Right atrium auricular region (tissue), 2 donors: ENCODE data around the gene GPR176. TPM values are rescaled to one million over a fixed set of nuclear protein-coding genes. Genes with fewer than 3 reads are reported as not detected.

Source experiments
- DNase-seq: peaks from one replicate; pipeline ENCODE4 v3.0.0-alpha.2; 2019; ENCODE audit warnings: low spot score
- H3K27ac ChIP-seq, 2 donors: fragments of 200-600 bp; sonication (generic); 1 replicate in 1 of 2; 2 replicates in 1 of 2; pipeline ENCODE4 v1.5.1; 2016 to 2019
- H3K27me3 ChIP-seq, 2 donors: fragments of 200-600 bp; sonication (generic); one replicate each; pipeline versions ENCODE4 v1.5.1 to v1.6.0; 2017 to 2019
- H3K36me3 ChIP-seq: fragments of 200-600 bp; sonication (generic); one replicate; pipeline ENCODE4 v1.5.1; 2016
- H3K4me1 ChIP-seq, 2 donors: fragments of 200-600 bp; sonication (generic); one replicate each; pipeline versions ENCODE4 v1.5.1 to v1.6.0; 2017 to 2019
- H3K4me3 ChIP-seq, 2 donors: fragments of 200-600 bp; sonication (generic); 1 replicate in 1 of 2; 2 replicates in 1 of 2; pipeline ENCODE4 v1.5.1; 2017 to 2019; ENCODE audit warnings: mild to moderate bottlenecking in 1 of 2, moderate library complexity in 1 of 2
- H3K9me3 ChIP-seq, 2 donors: fragments of 200-600 bp; sonication (generic); one replicate each; pipeline ENCODE4 v1.5.1; 2019
- total RNA-seq, 2 donors: library from RNA; depleted of rRNA; stranded (reverse); fragments of >200 nt; gene quantifications; one replicate each; pipeline ENCODE4 v1.1.0, GENCODE V29; 2016
- TF ChIP-seq, protein P1 (sequence below), 2 donors: fragments of 200-600 bp; sonication (generic); IDR thresholded peaks; one replicate each; pipeline ENCODE4 v1.5.1; 2019; ENCODE audit warnings: antibody characterized with exemption in 2 of 2

The GPR176 gene
- total RNA-seq, 2 donors from 2014 or later: 4.3 to 6.7 TPM

DNA sequence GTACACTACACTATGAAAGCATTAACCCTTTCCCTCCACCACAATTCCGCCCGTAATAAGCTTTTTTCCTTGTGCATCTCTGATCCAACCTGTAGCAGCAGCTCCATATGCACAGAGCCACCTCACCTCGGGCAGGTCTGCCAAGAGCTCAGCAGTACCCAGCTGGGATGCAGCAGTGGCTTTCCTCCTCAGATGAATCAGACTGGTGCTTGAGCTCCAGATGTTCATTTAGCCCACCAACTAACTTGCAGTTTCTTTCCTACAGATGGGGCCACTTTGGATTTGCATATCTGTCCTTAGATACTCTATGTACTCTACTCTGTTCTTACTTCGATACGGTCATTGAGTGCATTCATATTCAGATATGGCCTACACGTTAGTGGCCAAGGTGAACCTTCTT is 122.7 kb downstream of the GPR176 start:
- no peak overlapping the region for H3K4me3 ChIP-seq
- no peaks in the 10 kb centered on the region for H3K4me1 ChIP-seq
- TF ChIP-seq, protein P1, sequence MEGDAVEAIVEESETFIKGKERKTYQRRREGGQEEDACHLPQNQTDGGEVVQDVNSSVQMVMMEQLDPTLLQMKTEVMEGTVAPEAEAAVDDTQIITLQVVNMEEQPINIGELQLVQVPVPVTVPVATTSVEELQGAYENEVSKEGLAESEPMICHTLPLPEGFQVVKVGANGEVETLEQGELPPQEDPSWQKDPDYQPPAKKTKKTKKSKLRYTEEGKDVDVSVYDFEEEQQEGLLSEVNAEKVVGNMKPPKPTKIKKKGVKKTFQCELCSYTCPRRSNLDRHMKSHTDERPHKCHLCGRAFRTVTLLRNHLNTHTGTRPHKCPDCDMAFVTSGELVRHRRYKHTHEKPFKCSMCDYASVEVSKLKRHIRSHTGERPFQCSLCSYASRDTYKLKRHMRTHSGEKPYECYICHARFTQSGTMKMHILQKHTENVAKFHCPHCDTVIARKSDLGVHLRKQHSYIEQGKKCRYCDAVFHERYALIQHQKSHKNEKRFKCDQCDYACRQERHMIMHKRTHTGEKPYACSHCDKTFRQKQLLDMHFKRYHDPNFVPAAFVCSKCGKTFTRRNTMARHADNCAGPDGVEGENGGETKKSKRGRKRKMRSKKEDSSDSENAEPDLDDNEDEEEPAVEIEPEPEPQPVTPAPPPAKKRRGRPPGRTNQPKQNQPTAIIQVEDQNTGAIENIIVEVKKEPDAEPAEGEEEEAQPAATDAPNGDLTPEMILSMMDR (IDR thresholded peaks at IDR 0.05): no peak
- no peaks in the 10 kb centered on the region for H3K9me3 ChIP-seq
- no peak for DNase-seq
- H3K36me3 ChIP-seq: no peaks in the 10 kb centered on the region
- H3K27ac ChIP-seq: no peak overlapping the region
- no peaks in the 10 kb centered on the region for H3K27me3 ChIP-seq

DNA sequence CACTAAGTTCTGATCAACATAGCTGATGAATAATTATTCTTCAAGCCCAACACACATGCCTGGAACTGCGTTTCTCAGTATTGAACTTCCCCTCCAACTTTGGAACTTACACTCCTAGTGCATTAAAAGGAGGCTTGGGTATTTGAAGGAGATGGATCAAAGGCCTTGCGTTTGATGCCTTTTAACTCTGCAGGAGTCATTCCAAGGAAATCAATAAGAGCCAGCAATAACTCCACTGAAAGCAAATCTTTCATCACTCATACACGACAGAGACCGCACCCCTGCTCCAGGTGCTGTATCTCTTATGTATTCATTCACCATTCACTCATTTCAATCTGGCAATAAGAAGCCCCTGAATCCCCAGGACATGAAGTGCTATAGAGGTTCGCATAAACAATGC is 123.5 kb downstream of the GPR176 start:
- no peaks in the 10 kb centered on the region for H3K27me3 ChIP-seq
- no peaks in the 10 kb centered on the region for H3K4me1 ChIP-seq
- H3K9me3 ChIP-seq: no peaks in the 10 kb centered on the region
- no peak overlapping the region for H3K27ac ChIP-seq
- TF ChIP-seq, protein P1 (IDR thresholded peaks at IDR 0.05): no peak
- no peak overlapping the region for H3K4me3 ChIP-seq
- no peaks in the 10 kb centered on the region for H3K36me3 ChIP-seq
- no peak for DNase-seq

DNA sequence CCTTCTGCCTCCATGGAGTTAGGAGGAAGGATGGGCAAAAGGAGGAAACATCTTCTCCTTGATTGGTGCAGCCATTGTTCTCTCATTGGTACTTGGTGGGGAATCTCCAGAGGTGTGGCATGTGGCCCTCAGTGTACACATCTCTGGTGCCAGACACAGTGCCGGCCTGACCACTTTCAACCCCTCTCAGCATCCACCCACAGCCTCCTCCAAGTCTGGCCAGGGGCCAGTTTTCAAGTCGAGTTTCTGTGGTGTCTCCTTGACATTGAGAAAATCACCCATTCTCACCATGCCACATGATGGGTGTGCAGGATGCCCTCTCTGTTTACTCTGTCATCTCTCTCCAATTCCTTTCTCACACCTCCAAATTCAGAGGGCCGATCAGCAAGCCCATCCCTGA is 124.6 kb downstream of the GPR176 start:
- H3K4me1 ChIP-seq: no peaks in the 10 kb centered on the region
- H3K4me3 ChIP-seq: no peak overlapping the region
- no peaks in the 10 kb centered on the region for H3K9me3 ChIP-seq
- DNase-seq: no peak
- TF ChIP-seq, protein P1 (IDR thresholded peaks at IDR 0.05): no peak
- H3K36me3 ChIP-seq: no peaks in the 10 kb centered on the region
- no peaks in the 10 kb centered on the region for H3K27me3 ChIP-seq
- H3K27ac ChIP-seq: no peak overlapping the region

DNA sequence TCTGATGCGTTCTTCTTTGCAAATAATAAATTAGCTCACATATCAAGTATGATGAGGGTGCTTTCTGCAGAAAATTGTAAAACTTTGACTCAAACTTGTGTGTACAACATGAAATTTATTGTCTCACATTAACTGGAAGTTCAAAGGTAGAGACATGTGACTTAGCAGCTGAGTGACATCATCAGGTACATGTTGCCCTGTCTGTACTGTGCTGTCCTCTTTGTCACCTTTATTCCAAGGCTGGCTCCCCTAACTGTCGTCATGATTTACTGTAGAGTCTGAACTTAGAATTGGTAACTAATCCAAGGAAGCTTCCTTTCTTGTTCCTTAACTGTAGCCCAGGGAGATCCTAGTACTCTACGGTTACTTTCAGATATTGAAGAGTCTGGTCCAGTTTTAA is 125.1 kb downstream of the GPR176 start:
- no peaks in the 10 kb centered on the region for H3K27me3 ChIP-seq
- no peak overlapping the region for H3K27ac ChIP-seq
- no peaks in the 10 kb centered on the region for H3K36me3 ChIP-seq
- no peaks in the 10 kb centered on the region for H3K9me3 ChIP-seq
- TF ChIP-seq, protein P1 (IDR thresholded peaks at IDR 0.05): no peak
- H3K4me3 ChIP-seq: no peak overlapping the region
- no peak for DNase-seq
- no peaks in the 10 kb centered on the region for H3K4me1 ChIP-seq

DNA sequence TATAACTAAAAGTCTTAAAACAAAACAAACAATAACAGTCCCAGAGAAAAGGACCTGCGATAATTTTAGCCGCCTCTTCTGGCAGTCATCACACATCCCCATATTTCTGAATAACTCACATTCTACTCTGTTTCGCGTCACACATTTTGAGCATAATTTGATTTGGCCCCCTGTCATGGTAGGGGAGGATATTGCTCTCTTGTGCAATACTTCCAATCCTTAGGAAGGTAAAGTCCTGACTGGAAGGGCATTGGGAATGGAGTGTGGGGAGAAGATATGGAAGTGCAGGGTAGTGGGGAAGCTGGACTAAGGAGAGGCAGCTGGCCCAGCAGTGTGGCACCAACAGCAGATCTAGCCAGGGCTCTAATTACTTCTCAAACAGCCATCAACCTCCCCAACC is 126.1 kb downstream of the GPR176 start:
- Histone ChIP-seq H3K36me3 (no peaks in the 10 kb centered on the region), H3K4me1 (no peaks in the 10 kb centered on the region), H3K4me3 (no peak overlapping the region), H3K9me3 (no peaks in the 10 kb centered on the region), H3K27me3 (no peaks in the 10 kb centered on the region), H3K27ac (no peak overlapping the region)
- no peak for DNase-seq
- TF ChIP-seq, protein P1 (IDR thresholded peaks at IDR 0.05): no peak

DNA sequence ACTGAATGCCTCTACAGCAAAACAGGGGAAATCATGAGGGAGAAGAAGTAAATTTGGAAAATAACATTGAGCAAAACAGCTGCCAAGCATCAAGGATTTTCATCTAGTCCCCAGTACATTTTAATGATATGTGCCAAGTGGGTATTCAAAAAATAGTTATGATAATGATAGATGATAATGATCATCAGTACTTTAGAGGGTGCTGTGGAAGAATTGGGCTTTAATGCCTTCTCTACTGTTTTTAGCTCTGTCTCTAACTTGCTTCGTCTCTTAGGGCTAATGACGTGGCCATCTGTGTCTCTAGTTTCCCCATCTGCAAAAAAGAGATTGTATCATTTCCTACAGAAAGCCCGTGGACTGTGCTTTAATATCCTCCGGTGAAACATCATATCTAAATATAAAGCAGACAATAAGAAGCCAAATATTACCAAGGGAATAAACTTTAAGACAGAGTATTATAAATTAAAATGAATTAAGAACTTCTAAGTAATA is 127.2 kb downstream of the GPR176 start:
- H3K27me3 ChIP-seq: no peaks in the 10 kb centered on the region
- DNase-seq: no peak
- TF ChIP-seq, protein P1 (IDR thresholded peaks at IDR 0.05): no peak
- no peaks in the 10 kb centered on the region for H3K4me1 ChIP-seq
- H3K4me3 ChIP-seq: no peak overlapping the region
- no peaks in the 10 kb centered on the region for H3K36me3 ChIP-seq
- no peak overlapping the region for H3K27ac ChIP-seq
- H3K9me3 ChIP-seq: no peaks in the 10 kb centered on the region
